HCT116 (cell line): ENCODE results near the gene TSPAN33. TPM values are rescaled to one million over a fixed set of nuclear protein-coding genes. Genes with fewer than 3 reads are reported as not detected.

ENCODE experiments used
- ATAC-seq: fragments of 200-7000 bp; cut with Tn5 transposase; 2 replicates; pipeline ENCODE4 v1.9.1; 2020; ENCODE audit warnings: mild to moderate bottlenecking, moderate library complexity
- BruUV-seq: library from RNA; stranded (reverse); fragments of 400-500 nt; replicated peaks from 2 replicates; lab custom pipeline; 2021; lab: Mats Ljungman, UMichigan
- CTCF ChIA-PET: fragments of 300-600 bp; sonication (Branson Sonifier 250); formaldehyde crosslinking; loops from one replicate; lab custom pipeline; 2021; ENCODE audit warnings: antibody characterized with exemption; lab: Charles Lee
- POLR2A ChIA-PET: fragments of 300-600, 350-600 bp; sonication (Branson Sonifier 250); formaldehyde crosslinking; loops from one replicate; lab custom pipeline; 2021; ENCODE audit warnings: antibody characterized with exemption; lab: Charles Lee
- RAD21 ChIA-PET, 2 experiments: fragments of 300-600 bp; sonication (Branson Sonifier 250); formaldehyde crosslinking; loops; one replicate each; lab custom pipeline; 2023; ENCODE audit warnings: low total read pairs in 2 of 2; ENCODE audit not compliant: uncharacterized antibody in 2 of 2, unreplicated experiment in 2 of 2, low non-redundant PET in 1 of 2; lab: Charles Lee
- DNase-seq: peaks from one replicate; pipeline ENCODE4 v3.0.0-alpha.2; 2010; ENCODE audit warnings: low read depth, low spot score
- H2AFZ ChIP-seq: fragments of 200-600 bp; shearing (Covaris generic), sonication (generic); 2 replicates; pipeline ENCODE4 v1.6.1; 2017; ENCODE audit warnings: low read depth, mixed run types, mixed read lengths, antibody characterized with exemption, low read length; ENCODE audit not compliant: poor library complexity, severe bottlenecking
- H3K27ac ChIP-seq: 2 replicates; pipeline ENCODE4 v1.5.1; 2012; ENCODE audit warnings: low read depth, low read length
- H3K27me3 ChIP-seq: fragments of 200-600 bp; sonication (generic); 2 replicates; pipeline ENCODE4 v1.6.1; 2016; ENCODE audit warnings: mixed run types, low read length, mixed read lengths; ENCODE audit not compliant: insufficient read depth
- H3K36me3 ChIP-seq, 2 experiments: fragments of 200-500 bp in 1 of 2; fragments of 200-600 bp in 1 of 2; sonication (Bioruptor generic) in 1 of 2; sonication (generic) in 1 of 2; 2 replicates each; pipeline versions ENCODE4 v1.5.1 to v1.6.1; 2014 to 2016; ENCODE audit warnings: low read length in 2 of 2, inconsistent platforms in 1 of 2, mixed read lengths in 1 of 2, mixed run types in 1 of 2; ENCODE audit not compliant: insufficient read depth in 2 of 2, control insufficient read depth in 1 of 2
- H3K4me1 ChIP-seq, 2 experiments: fragments of 200-600 bp in 1 of 2; sonication (generic) in 1 of 2; 2 replicates each; pipeline versions ENCODE4 v1.5.1 to v1.6.1; 2012 to 2017; ENCODE audit warnings: low read length in 2 of 2, inconsistent platforms in 1 of 2, mild to moderate bottlenecking in 1 of 2, mixed read lengths in 1 of 2, mixed run types in 1 of 2, moderate library complexity in 1 of 2; ENCODE audit not compliant: insufficient read depth in 2 of 2, control insufficient read depth in 1 of 2
- H3K4me2 ChIP-seq: fragments of 200-600 bp; sonication (generic); 2 replicates; pipeline ENCODE4 v1.6.1; 2017; ENCODE audit warnings: mixed run types, low read length, mixed read lengths
- H3K4me3 ChIP-seq, 2 experiments: fragments of 200-600 bp in 1 of 2; sonication (generic) in 1 of 2; replicated peaks in 1 of 2; 2 replicates each; pipeline ENCODE4 v1.5.1; 2011 to 2016; ENCODE audit warnings: low read length in 2 of 2, control low read depth in 1 of 2, low read depth in 1 of 2, mild to moderate bottlenecking in 1 of 2, mixed read lengths in 1 of 2, mixed run types in 1 of 2
- H3K79me2 ChIP-seq: fragments of 200-600 bp; sonication (generic); 2 replicates; pipeline ENCODE4 v1.6.1; 2017; ENCODE audit warnings: mild to moderate bottlenecking, mixed run types, low read length, moderate library complexity, mixed read lengths; ENCODE audit not compliant: insufficient read depth
- H3K9ac ChIP-seq: fragments of 200-600 bp; sonication (generic); 2 replicates; pipeline ENCODE4 v1.6.1; 2016; ENCODE audit warnings: low read length, mixed read lengths
- H3K9me2 ChIP-seq: fragments of 200-600 bp; sonication (generic), shearing (Covaris generic); 2 replicates; pipeline ENCODE4 v1.6.1; 2017; ENCODE audit warnings: mixed run types, mild to moderate bottlenecking, moderate library complexity; ENCODE audit not compliant: insufficient read depth
- H3K9me3 ChIP-seq, 2 experiments: fragments of 200-500 bp in 1 of 2; fragments of 200-600 bp in 1 of 2; sonication (Bioruptor generic) in 1 of 2; sonication (generic) in 1 of 2; 2 replicates each; pipeline ENCODE4 v1.6.1; 2014 to 2017; ENCODE audit warnings: low read length in 2 of 2, mixed read lengths in 2 of 2, inconsistent platforms in 1 of 2, low read depth in 1 of 2, mild to moderate bottlenecking in 1 of 2, mixed run types in 1 of 2, moderate library complexity in 1 of 2; ENCODE audit not compliant: control insufficient read depth in 1 of 2, insufficient read depth in 1 of 2
- H4K20me1 ChIP-seq: fragments of 200-600 bp; sonication (generic), shearing (Covaris generic); 2 replicates; pipeline ENCODE4 v1.6.1; 2017; ENCODE audit warnings: mixed run types, mild to moderate bottlenecking, moderate library complexity; ENCODE audit not compliant: insufficient read depth
- CBX3 ChIP-seq: IDR thresholded peaks from 2 replicates; pipeline ENCODE4 v1.6.1; 2012; ENCODE audit warnings: low read depth
- CEBPB ChIP-seq: IDR thresholded peaks from 2 replicates; pipeline ENCODE4 v1.6.1; 2012; ENCODE audit warnings: low read depth
- EGR1 ChIP-seq: IDR thresholded peaks from 2 replicates; pipeline ENCODE4 v1.6.1; 2012; ENCODE audit warnings: low read depth
- ELF1 ChIP-seq: IDR thresholded peaks from 2 replicates; pipeline ENCODE4 v1.6.1; 2012; ENCODE audit warnings: low read depth, borderline replicate concordance
- EZH2phosphoT487 ChIP-seq: fragments of 200-600 bp; IDR thresholded peaks from 2 replicates; pipeline ENCODE4 v1.6.1; 2018; ENCODE audit warnings: antibody characterized with exemption, borderline replicate concordance
- JUND ChIP-seq: IDR thresholded peaks from 2 replicates; pipeline ENCODE4 v1.6.1; 2012
- SRF ChIP-seq: IDR thresholded peaks from 2 replicates; pipeline ENCODE4 v1.6.1; 2012; ENCODE audit warnings: low read depth
- TCF7L2 ChIP-seq: IDR thresholded peaks from 2 replicates; pipeline ENCODE4 v1.7.0; 2011; ENCODE audit warnings: borderline replicate concordance, inconsistent platforms; ENCODE audit not compliant: insufficient read depth, insufficient read length; ENCODE audit errors: extremely low read depth
- YY1 ChIP-seq: IDR thresholded peaks from 2 replicates; pipeline ENCODE4 v1.6.1; 2011; ENCODE audit warnings: low read length, low read depth, moderate library complexity, mild to moderate bottlenecking; ENCODE audit not compliant: insufficient replicate concordance; ENCODE audit errors: extremely low read depth
- ZFX ChIP-seq: fragments of 450-650 bp; IDR thresholded peaks from 2 replicates; pipeline ENCODE4 v1.6.1; 2017
- ZNF274 ChIP-seq: fragments of 200-500 bp; sonication (Bioruptor generic); IDR thresholded peaks from 2 replicates; pipeline ENCODE4 v1.6.1; 2014; ENCODE audit warnings: mild to moderate bottlenecking, low read depth, low read length, inconsistent platforms
- intact Hi-C: fragments of 100-400 bp; cut with micrococcal nuclease; formaldehyde crosslinking; loops from 2 replicates; pipeline ENCODE4 v1.10.0; 2022
- total RNA-seq: library from RNA; stranded (reverse); gene quantifications from one replicate; pipeline ENCODE4 v1.2.1, GENCODE V29; 2021; ENCODE audit not compliant: unreplicated experiment
- TF ChIP-seq, protein P1 (sequence below), 3 experiments: fragments of 200-600 bp in 1 of 3; sonication (generic) in 1 of 3; IDR thresholded peaks in 2 of 3; conservative IDR thresholded peaks in 1 of 3; 2 replicates each; pipeline ENCODE4 v1.5.1; 2012 to 2017; ENCODE audit warnings: low read depth in 2 of 3, low read length in 2 of 3, antibody characterized with exemption in 1 of 3, borderline replicate concordance in 1 of 3, control low read depth in 1 of 3, mild to moderate bottlenecking in 1 of 3, mixed read lengths in 1 of 3, mixed run types in 1 of 3, moderate library complexity in 1 of 3; ENCODE audit not compliant: insufficient read depth in 1 of 3
- TF ChIP-seq, protein P2 (sequence below): IDR thresholded peaks from 2 replicates; pipeline ENCODE4 v1.6.1; 2011; ENCODE audit warnings: mild to moderate bottlenecking, low read length, moderate library complexity; ENCODE audit not compliant: insufficient replicate concordance; ENCODE audit errors: extremely low read depth
- TF ChIP-seq, protein P3 (sequence below): IDR thresholded peaks from 2 replicates; pipeline ENCODE4 v1.6.1; 2012
- TF ChIP-seq, protein P4 (sequence below): IDR thresholded peaks from 2 replicates; pipeline ENCODE4 v1.6.1; 2012; ENCODE audit warnings: low read depth

Gene TSPAN33
- total RNA-seq, 1 experiment from 2014 or later: 22.2 TPM

DNA sequence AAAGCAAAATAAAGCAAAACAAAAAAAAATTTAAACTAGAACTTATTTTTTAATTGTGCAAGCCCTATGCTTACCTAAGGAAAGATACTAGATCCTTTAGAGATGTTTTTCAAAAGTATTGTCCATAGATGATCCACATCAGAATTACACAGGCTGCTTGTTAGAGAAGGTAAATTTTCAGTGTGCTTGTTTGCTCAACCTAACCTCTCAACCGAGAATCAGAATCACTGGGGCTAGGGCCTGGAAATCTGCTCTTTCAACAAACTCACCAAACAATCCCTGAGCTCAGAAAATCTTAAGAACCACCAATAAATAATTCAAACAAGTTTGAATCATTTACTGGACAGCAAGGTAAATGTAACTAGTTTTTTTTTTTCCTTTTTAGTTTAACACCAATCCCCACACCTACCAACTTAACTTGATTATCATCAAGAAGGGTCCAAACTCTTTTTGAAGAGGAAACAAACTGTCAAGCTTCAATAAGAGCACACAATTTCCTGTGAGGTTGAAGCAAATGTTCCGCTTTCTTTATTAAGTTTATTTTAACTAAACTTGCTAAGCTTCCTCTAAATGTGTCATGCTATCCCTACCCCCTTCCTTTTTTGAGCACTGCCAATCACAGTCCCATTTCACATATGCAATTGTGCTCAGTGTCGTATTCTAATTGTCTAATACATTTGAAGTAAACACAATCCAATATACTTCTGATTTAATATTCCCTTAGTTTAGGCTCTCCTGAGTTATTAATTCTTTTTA lies 7.4 kb upstream of the TSPAN33 start:
- no peaks in the 10 kb centered on the region for H3K79me2 ChIP-seq
- H3K36me3 ChIP-seq: no peaks in the 10 kb centered on the region
- intact Hi-C loops: no loop called here
- no peak overlapping the region for H3K27ac ChIP-seq
- ChIA-PET RAD21 (no interaction called here), POLR2A (no interaction called here), CTCF (no interaction called here)
- no TSS peak for BruUV-seq
- no peaks in the 10 kb centered on the region for H3K9me3 ChIP-seq
- H3K27me3 ChIP-seq: no peaks in the 10 kb centered on the region
- no peaks in the 10 kb centered on the region for H4K20me1 ChIP-seq
- ATAC-seq (no peak), DNase-seq (no peak)
- H3K9ac ChIP-seq: no peak overlapping the region
- no peaks in the 10 kb centered on the region; a peak in 1 of 4 replicates for H3K4me1 ChIP-seq
- H3K9me2 ChIP-seq: no peaks in the 10 kb centered on the region
- TF ChIP-seq, protein P1, sequence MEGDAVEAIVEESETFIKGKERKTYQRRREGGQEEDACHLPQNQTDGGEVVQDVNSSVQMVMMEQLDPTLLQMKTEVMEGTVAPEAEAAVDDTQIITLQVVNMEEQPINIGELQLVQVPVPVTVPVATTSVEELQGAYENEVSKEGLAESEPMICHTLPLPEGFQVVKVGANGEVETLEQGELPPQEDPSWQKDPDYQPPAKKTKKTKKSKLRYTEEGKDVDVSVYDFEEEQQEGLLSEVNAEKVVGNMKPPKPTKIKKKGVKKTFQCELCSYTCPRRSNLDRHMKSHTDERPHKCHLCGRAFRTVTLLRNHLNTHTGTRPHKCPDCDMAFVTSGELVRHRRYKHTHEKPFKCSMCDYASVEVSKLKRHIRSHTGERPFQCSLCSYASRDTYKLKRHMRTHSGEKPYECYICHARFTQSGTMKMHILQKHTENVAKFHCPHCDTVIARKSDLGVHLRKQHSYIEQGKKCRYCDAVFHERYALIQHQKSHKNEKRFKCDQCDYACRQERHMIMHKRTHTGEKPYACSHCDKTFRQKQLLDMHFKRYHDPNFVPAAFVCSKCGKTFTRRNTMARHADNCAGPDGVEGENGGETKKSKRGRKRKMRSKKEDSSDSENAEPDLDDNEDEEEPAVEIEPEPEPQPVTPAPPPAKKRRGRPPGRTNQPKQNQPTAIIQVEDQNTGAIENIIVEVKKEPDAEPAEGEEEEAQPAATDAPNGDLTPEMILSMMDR (IDR thresholded peaks at IDR 0.05 in 2 of 3, conservative IDR thresholded peaks at IDR 0.05 in 1 of 3; ENCODE audit: borderline replicate concordance in 1 of 3, insufficient read depth in 1 of 3, low read depth in 2 of 3, low read length in 2 of 3): no peak
- TF ChIP-seq ZNF274 (no peak), ELF1 (no peak), SRF (no peak), ZFX (no peak), JUND (no peak), CEBPB (no peak), CBX3 (no peak), YY1 (no peak), EGR1 (no peak), EZH2phosphoT487 (no peak), TCF7L2 (no peak)
- TF ChIP-seq, protein P2, sequence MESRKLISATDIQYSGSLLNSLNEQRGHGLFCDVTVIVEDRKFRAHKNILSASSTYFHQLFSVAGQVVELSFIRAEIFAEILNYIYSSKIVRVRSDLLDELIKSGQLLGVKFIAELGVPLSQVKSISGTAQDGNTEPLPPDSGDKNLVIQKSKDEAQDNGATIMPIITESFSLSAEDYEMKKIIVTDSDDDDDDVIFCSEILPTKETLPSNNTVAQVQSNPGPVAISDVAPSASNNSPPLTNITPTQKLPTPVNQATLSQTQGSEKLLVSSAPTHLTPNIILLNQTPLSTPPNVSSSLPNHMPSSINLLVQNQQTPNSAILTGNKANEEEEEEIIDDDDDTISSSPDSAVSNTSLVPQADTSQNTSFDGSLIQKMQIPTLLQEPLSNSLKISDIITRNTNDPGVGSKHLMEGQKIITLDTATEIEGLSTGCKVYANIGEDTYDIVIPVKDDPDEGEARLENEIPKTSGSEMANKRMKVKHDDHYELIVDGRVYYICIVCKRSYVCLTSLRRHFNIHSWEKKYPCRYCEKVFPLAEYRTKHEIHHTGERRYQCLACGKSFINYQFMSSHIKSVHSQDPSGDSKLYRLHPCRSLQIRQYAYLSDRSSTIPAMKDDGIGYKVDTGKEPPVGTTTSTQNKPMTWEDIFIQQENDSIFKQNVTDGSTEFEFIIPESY: no peak
- TF ChIP-seq, protein P3, sequence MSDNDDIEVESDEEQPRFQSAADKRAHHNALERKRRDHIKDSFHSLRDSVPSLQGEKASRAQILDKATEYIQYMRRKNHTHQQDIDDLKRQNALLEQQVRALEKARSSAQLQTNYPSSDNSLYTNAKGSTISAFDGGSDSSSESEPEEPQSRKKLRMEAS: no peak
- TF ChIP-seq, protein P4, sequence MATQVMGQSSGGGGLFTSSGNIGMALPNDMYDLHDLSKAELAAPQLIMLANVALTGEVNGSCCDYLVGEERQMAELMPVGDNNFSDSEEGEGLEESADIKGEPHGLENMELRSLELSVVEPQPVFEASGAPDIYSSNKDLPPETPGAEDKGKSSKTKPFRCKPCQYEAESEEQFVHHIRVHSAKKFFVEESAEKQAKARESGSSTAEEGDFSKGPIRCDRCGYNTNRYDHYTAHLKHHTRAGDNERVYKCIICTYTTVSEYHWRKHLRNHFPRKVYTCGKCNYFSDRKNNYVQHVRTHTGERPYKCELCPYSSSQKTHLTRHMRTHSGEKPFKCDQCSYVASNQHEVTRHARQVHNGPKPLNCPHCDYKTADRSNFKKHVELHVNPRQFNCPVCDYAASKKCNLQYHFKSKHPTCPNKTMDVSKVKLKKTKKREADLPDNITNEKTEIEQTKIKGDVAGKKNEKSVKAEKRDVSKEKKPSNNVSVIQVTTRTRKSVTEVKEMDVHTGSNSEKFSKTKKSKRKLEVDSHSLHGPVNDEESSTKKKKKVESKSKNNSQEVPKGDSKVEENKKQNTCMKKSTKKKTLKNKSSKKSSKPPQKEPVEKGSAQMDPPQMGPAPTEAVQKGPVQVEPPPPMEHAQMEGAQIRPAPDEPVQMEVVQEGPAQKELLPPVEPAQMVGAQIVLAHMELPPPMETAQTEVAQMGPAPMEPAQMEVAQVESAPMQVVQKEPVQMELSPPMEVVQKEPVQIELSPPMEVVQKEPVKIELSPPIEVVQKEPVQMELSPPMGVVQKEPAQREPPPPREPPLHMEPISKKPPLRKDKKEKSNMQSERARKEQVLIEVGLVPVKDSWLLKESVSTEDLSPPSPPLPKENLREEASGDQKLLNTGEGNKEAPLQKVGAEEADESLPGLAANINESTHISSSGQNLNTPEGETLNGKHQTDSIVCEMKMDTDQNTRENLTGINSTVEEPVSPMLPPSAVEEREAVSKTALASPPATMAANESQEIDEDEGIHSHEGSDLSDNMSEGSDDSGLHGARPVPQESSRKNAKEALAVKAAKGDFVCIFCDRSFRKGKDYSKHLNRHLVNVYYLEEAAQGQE: no peak
- H2AFZ ChIP-seq: no peak overlapping the region
- H3K4me3 ChIP-seq: no peak overlapping the region
- H3K4me2 ChIP-seq: no peak overlapping the region
